Measurements from ENCODE around the gene CNPY4. TPM values are rescaled to one million over a fixed set of nuclear protein-coding genes. Genes with fewer than 3 reads are reported as not detected.
"Not testable (repeated sequence)": the region's sequence is repeated elsewhere in the genome, so short reads cannot be mapped to it uniquely, and the experiment has no call there.

Gene CNPY4
- total RNA-seq, 1 donor from 2014 or later: 10.1 TPM

- Histone ChIP-seq H3K27me3 (ENCODE audit: control insufficient read depth, insufficient read depth, low read length) (no peaks in the 10 kb centered on the region), H3K36me3 (ENCODE audit: control insufficient read depth, insufficient read depth, low read length) (no peaks in the 10 kb centered on the region), H3K4me3 (ENCODE audit: low read depth, low read length) (no peak overlapping the region)
- TF ChIP-seq CTCF (IDR thresholded peaks at IDR 0.05; ENCODE audit: insufficient read depth, low read length, poor library complexity, severe bottlenecking): no peak
- DNase-seq (ENCODE audit: low read depth): no peak
These were observed 5.1 kb downstream of the CNPY4 start for GRCh38 chr7:100124301-100125230.

DNA sequence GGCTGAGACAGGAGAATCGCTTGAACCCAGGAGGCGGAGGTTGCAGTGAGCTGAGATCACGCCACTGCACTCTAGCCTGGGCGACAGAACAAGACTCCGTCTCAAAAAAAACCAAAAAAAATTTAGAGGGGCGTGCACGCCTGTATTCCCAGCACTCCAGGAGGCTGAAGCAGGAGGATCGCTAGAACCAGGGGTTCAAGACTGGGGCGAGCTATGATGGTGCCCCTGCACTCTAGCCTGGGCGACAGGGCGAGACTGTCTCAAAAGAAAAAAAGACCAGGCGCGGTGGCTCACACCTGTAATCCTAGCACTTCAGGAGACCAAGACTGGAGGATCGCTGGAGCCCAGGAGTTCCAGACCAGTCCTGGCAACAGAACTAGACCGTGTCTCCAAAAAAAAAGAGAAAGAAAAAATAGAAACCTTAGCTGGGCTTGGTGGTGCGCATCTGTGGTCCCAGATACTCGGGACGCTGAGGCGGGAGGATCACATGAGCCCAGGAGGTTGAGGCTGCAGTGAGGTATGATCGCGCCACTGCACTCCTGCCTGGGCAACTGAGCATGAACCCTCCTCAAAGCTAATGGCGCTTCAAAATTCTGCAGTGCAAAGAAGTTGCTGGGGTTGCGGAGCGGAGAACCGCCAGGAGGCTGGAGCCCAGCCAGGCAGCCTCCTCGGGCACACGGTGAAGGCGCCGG is 7.0 kb downstream of the CNPY4 start:
- TF ChIP-seq CTCF (IDR thresholded peaks at IDR 0.05; ENCODE audit: insufficient read depth, low read length, poor library complexity, severe bottlenecking): no peak
- H3K4me3 ChIP-seq (ENCODE audit: low read depth, low read length): peak overlapping the region; percentile 64
- H3K36me3 ChIP-seq (ENCODE audit: control insufficient read depth, insufficient read depth, low read length): no peaks in the 10 kb centered on the region
- no peaks in the 10 kb centered on the region for H3K27me3 ChIP-seq (ENCODE audit: control insufficient read depth, insufficient read depth, low read length)
- peak; percentile 26 for DNase-seq (ENCODE audit: low read depth)

GRCh38 chr7:100126931-100127865 is 7.8 kb downstream of the CNPY4 start, which contains the start of gene MBLAC1:
Gene MBLAC1, plus strand, starts transcription at chr7:100126967. Its CDS starts 429 bp downstream, at chr7:100127396.
- Histone ChIP-seq H3K36me3 (ENCODE audit: control insufficient read depth, insufficient read depth, low read length) (no peaks in the 10 kb centered on the region), H3K4me3 (ENCODE audit: low read depth, low read length) (peak within 1 kb of the TSS; percentile 64), H3K27me3 (ENCODE audit: control insufficient read depth, insufficient read depth, low read length) (no peaks in the 10 kb centered on the region)
- no peak for TF ChIP-seq CTCF (IDR thresholded peaks at IDR 0.05; ENCODE audit: insufficient read depth, low read length, poor library complexity, severe bottlenecking)
- DNase-seq (ENCODE audit: low read depth): peak; percentile 37

- peak overlapping the region; percentile 64 for H3K4me3 ChIP-seq (ENCODE audit: low read depth, low read length)
- H3K36me3 ChIP-seq (ENCODE audit: control insufficient read depth, insufficient read depth, low read length): no peaks in the 10 kb centered on the region
- H3K27me3 ChIP-seq (ENCODE audit: control insufficient read depth, insufficient read depth, low read length): no peaks in the 10 kb centered on the region
- no peak for DNase-seq (ENCODE audit: low read depth)
- TF ChIP-seq CTCF (IDR thresholded peaks at IDR 0.05; ENCODE audit: insufficient read depth, low read length, poor library complexity, severe bottlenecking): no peak
These were observed 8.6 kb downstream of the CNPY4 start for GRCh38 chr7:100127866-100128636.

GRCh38 chr7:100128637-100128963 is 9.2 kb downstream of the CNPY4 start:
- TF ChIP-seq CTCF (IDR thresholded peaks at IDR 0.05; ENCODE audit: insufficient read depth, low read length, poor library complexity, severe bottlenecking): no peak
- no peaks in the 10 kb centered on the region for H3K27me3 ChIP-seq (ENCODE audit: control insufficient read depth, insufficient read depth, low read length)
- DNase-seq (ENCODE audit: low read depth): no peak
- H3K36me3 ChIP-seq (ENCODE audit: control insufficient read depth, insufficient read depth, low read length): no peaks in the 10 kb centered on the region
- H3K4me3 ChIP-seq (ENCODE audit: low read depth, low read length): no peak overlapping the region

GRCh38 chr7:100130220-100130607 is 10.8 kb downstream of the CNPY4 start:
- not testable (repeated sequence) for H3K4me3 ChIP-seq (ENCODE audit: low read depth, low read length); DNase-seq (ENCODE audit: low read depth); H3K36me3 ChIP-seq (ENCODE audit: control insufficient read depth, insufficient read depth, low read length); H3K27me3 ChIP-seq (ENCODE audit: control insufficient read depth, insufficient read depth, low read length)
